Endothelial cell of umbilical vein (primary cell): ENCODE results near the gene AP2A2. TPM values are rescaled to one million over a fixed set of nuclear protein-coding genes. Genes with fewer than 3 reads are reported as not detected.

Experiments
- BruUV-seq: library from RNA; stranded (reverse); fragments of 400-500 nt; replicated peaks from 2 replicates; lab custom pipeline; 2021; lab: Mats Ljungman, UMichigan
- CTCF ChIA-PET: fragments of 300-600, 350-600 bp; sonication (Branson Sonifier 250); formaldehyde crosslinking; loops from one replicate; lab custom pipeline; 2021; ENCODE audit warnings: antibody characterized with exemption, inconsistent platforms; lab: Charles Lee
- POLR2A ChIA-PET: fragments of 300-600, 350-600 bp; sonication (Branson Sonifier 250); formaldehyde crosslinking; loops from one replicate; lab custom pipeline; 2021; ENCODE audit warnings: antibody characterized with exemption, inconsistent platforms; lab: Charles Lee
- DNase-seq: peaks from one replicate; pipeline ENCODE4 v3.0.0-alpha.2; 2011; ENCODE audit warnings: low read depth, low spot score
- FAIRE-seq: peaks from 2 replicates; lab custom pipeline; 2011; peaks lifted over from hg19 to GRCh38; lab: Jason Lieb, UNC
- H2AFZ ChIP-seq: 2 replicates; pipeline ENCODE4 v1.6.0; 2012; ENCODE audit warnings: low read depth, low read length, control low read depth, inconsistent platforms
- H3K27ac ChIP-seq: 2 replicates; pipeline ENCODE4 v1.5.1; 2011; ENCODE audit warnings: low read depth, mild to moderate bottlenecking, control low read depth, low read length, moderate library complexity; ENCODE audit not compliant: insufficient read depth
- H3K27me3 ChIP-seq, 2 experiments: 2 replicates each; pipeline versions ENCODE4 v1.6.0 to v1.6.1; 2011; ENCODE audit warnings: low read length in 2 of 2, mixed read lengths in 1 of 2; ENCODE audit not compliant: control insufficient read depth in 2 of 2, insufficient read depth in 2 of 2
- H3K36me3 ChIP-seq, 2 experiments: 2 replicates in 1 of 2; 3 replicates in 1 of 2; pipeline ENCODE4 v1.5.1; 2011; ENCODE audit warnings: low read length in 2 of 2, mild to moderate bottlenecking in 1 of 2, moderate library complexity in 1 of 2; ENCODE audit not compliant: control insufficient read depth in 2 of 2, insufficient read depth in 2 of 2; ENCODE audit errors: extremely low read depth in 1 of 2
- H3K4me1 ChIP-seq: 3 replicates; pipeline ENCODE4 v1.5.1; 2011; ENCODE audit warnings: mild to moderate bottlenecking, low read length; ENCODE audit not compliant: control insufficient read depth, insufficient read depth; ENCODE audit errors: extremely low read depth
- H3K4me2 ChIP-seq: 2 replicates; pipeline ENCODE4 v1.6.1; 2011; ENCODE audit warnings: low read length, control low read depth, mixed read lengths; ENCODE audit not compliant: insufficient read depth
- H3K4me3 ChIP-seq, 3 experiments: fragments of 200-600 bp in 1 of 3; sonication (generic), shearing (Covaris generic) in 1 of 3; replicated peaks in 1 of 3; 2 replicates each; pipeline ENCODE4 v1.5.1; 2011 to 2016; ENCODE audit warnings: control low read depth in 3 of 3, low read length in 3 of 3, mild to moderate bottlenecking in 2 of 3, inconsistent platforms in 1 of 3, low read depth in 1 of 3, moderate library complexity in 1 of 3; ENCODE audit not compliant: insufficient read depth in 1 of 3
- H3K79me2 ChIP-seq: 2 replicates; pipeline ENCODE4 v1.6.0; 2012; ENCODE audit warnings: low read length, inconsistent platforms; ENCODE audit not compliant: control insufficient read depth, insufficient read depth
- H3K9ac ChIP-seq: replicated peaks from 2 replicates; pipeline ENCODE3; 2011; ENCODE audit warnings: low read length, control low read depth; ENCODE audit not compliant: insufficient read depth; ENCODE audit errors: extremely low read depth
- H3K9me1 ChIP-seq: replicated peaks from 3 replicates; pipeline ENCODE4 v1.6.0; 2011; ENCODE audit warnings: mild to moderate bottlenecking, low read length; ENCODE audit not compliant: control insufficient read depth, insufficient read depth; ENCODE audit errors: extremely low read depth
- H3K9me3 ChIP-seq: replicated peaks from 2 replicates; pipeline ENCODE4 v1.5.1; 2012; ENCODE audit warnings: low read length, inconsistent platforms; ENCODE audit not compliant: control insufficient read depth, insufficient read depth
- H4K20me1 ChIP-seq: replicated peaks from 2 replicates; pipeline ENCODE3; 2011; ENCODE audit warnings: mild to moderate bottlenecking, low read length; ENCODE audit not compliant: control insufficient read depth, insufficient read depth; ENCODE audit errors: extremely low read depth
- EZH2 ChIP-seq: IDR thresholded peaks from 2 replicates; pipeline ENCODE4 v1.6.1; 2012; ENCODE audit warnings: borderline replicate concordance, low read depth, mild to moderate bottlenecking, moderate library complexity, low read length, inconsistent platforms; ENCODE audit not compliant: severe bottlenecking
- FOS ChIP-seq: IDR thresholded peaks from 2 replicates; pipeline ENCODE4 v1.6.1; 2011; ENCODE audit warnings: mild to moderate bottlenecking, low read length, moderate library complexity, borderline replicate concordance; ENCODE audit not compliant: insufficient read depth
- GATA2 ChIP-seq: IDR thresholded peaks from 2 replicates; pipeline ENCODE4 v1.7.0; 2011; ENCODE audit warnings: low read depth, mild to moderate bottlenecking, moderate library complexity, mixed read lengths, low read length; ENCODE audit not compliant: insufficient read length, insufficient read depth
- JUN ChIP-seq: IDR thresholded peaks from 2 replicates; pipeline ENCODE4 v1.6.1; 2011; ENCODE audit warnings: borderline replicate concordance, low read depth; ENCODE audit not compliant: insufficient read length, insufficient read depth
- MYC ChIP-seq: IDR thresholded peaks from one replicate; pipeline ENCODE4 v1.6.1; 2011; ENCODE audit warnings: mild to moderate bottlenecking, low read depth, low read length
- POLR2A ChIP-seq: IDR thresholded peaks from 2 replicates; pipeline ENCODE4 v1.6.1; 2012; ENCODE audit warnings: low read depth, mild to moderate bottlenecking, control low read depth, low read length
- POLR2AphosphoS5 ChIP-seq: IDR thresholded peaks from 2 replicates; pipeline ENCODE4 v1.6.1; 2012; ENCODE audit warnings: low read depth, mild to moderate bottlenecking, control low read depth, low read length, moderate library complexity; ENCODE audit not compliant: insufficient read depth
- dilution Hi-C: fragments of 300-500 bp; cut with MboI; formaldehyde crosslinking; loops from one replicate; pipeline ENCODE4 v1.15.0; 2019; ENCODE audit warnings: low sequenced_read_pairs; ENCODE audit not compliant: extremely low pct_ligation_motif_present
- intact Hi-C: fragments of 100-400 bp; cut with micrococcal nuclease; formaldehyde crosslinking; loops from one replicate; pipeline ENCODE4 v1.10.0; 2022
- polyA plus RNA-seq, 4 experiments: library from polyadenylated mRNA; depleted of rRNA in 3 of 4; stranded (reverse) in 3 of 4; unstranded in 1 of 4; fragments of >200 nt; gene quantifications; 2 replicates each; pipeline versions ENCODE4 v1.2.1 to v1.2.3, GENCODE V29; 2011 to 2012; ENCODE audit warnings: missing spikeins in 1 of 4
- total RNA-seq: library from RNA; stranded (reverse); gene quantifications from 2 replicates; pipeline ENCODE4 v1.2.3, GENCODE V29; 2021
- TF ChIP-seq, protein P1 (sequence below), 2 donors: IDR thresholded peaks; 1 replicate in 1 of 2; 2 replicates in 1 of 2; pipeline ENCODE4 v1.5.1; 2011; ENCODE audit warnings: low read length in 2 of 2, mild to moderate bottlenecking in 2 of 2, moderate library complexity in 2 of 2, control low read depth in 1 of 2, inconsistent platforms in 1 of 2, low read depth in 1 of 2; ENCODE audit not compliant: insufficient read depth in 1 of 2; ENCODE audit errors: extremely low read depth in 1 of 2
- TF ChIP-seq, protein P2 (sequence below): IDR thresholded peaks from 2 replicates; pipeline ENCODE4 v1.6.1; 2011; ENCODE audit not compliant: insufficient read depth, insufficient read length

The AP2A2 gene
- total and polyA plus RNA-seq, 2 donors (not counting 3 experiments of a cell fraction or from before 2014, with no cell fraction given), result 89.5 to 92.6 TPM

- no peak for TF ChIP-seq JUN
- no peak for TF ChIP-seq FOS
- TF ChIP-seq POLR2AphosphoS5, result no peak
- TF ChIP-seq, protein P1, sequence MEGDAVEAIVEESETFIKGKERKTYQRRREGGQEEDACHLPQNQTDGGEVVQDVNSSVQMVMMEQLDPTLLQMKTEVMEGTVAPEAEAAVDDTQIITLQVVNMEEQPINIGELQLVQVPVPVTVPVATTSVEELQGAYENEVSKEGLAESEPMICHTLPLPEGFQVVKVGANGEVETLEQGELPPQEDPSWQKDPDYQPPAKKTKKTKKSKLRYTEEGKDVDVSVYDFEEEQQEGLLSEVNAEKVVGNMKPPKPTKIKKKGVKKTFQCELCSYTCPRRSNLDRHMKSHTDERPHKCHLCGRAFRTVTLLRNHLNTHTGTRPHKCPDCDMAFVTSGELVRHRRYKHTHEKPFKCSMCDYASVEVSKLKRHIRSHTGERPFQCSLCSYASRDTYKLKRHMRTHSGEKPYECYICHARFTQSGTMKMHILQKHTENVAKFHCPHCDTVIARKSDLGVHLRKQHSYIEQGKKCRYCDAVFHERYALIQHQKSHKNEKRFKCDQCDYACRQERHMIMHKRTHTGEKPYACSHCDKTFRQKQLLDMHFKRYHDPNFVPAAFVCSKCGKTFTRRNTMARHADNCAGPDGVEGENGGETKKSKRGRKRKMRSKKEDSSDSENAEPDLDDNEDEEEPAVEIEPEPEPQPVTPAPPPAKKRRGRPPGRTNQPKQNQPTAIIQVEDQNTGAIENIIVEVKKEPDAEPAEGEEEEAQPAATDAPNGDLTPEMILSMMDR (IDR thresholded peaks at IDR 0.05; ENCODE audit: extremely low read depth in 1 of 2, insufficient read depth in 1 of 2, low read depth in 1 of 2, low read length in 2 of 2), result no peak
- TF ChIP-seq MYC, result no peak
- no peak for TF ChIP-seq POLR2A
- TF ChIP-seq, protein P2, sequence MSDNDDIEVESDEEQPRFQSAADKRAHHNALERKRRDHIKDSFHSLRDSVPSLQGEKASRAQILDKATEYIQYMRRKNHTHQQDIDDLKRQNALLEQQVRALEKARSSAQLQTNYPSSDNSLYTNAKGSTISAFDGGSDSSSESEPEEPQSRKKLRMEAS, result no peak
- no peak for TF ChIP-seq GATA2
- no peak for TF ChIP-seq EZH2
- Histone ChIP-seq H3K27ac (no peak overlapping the region), H3K4me3 (no peak overlapping the region), H2AFZ (no peak overlapping the region), H3K9me1 (no peaks in the 10 kb centered on the region), H3K9ac (no peak overlapping the region), H3K4me1 (no peaks in the 10 kb centered on the region), H4K20me1 (no peaks in the 10 kb centered on the region), H3K36me3 (peaks cover 12 to 41% of the 10 kb centered on the region in 2 experiments), H3K79me2 (no peaks in the 10 kb centered on the region), H3K4me2 (no peak overlapping the region), H3K9me3 (no peaks in the 10 kb centered on the region), H3K27me3 (no peaks in the 10 kb centered on the region)
- BruUV-seq, result no TSS peak
- dilution Hi-C loops, result no loop called here
- no peak for FAIRE-seq
- ChIA-PET CTCF (no interaction called here), POLR2A (no interaction called here)
- intact Hi-C loops, result no loop called here
- DNase-seq, result no peak
Observed at GRCh38 chr11:901452-902061, 24.1 kb upstream of the AP2A2 start.
